Jurkat, Clone E6-1 (cell line): ENCODE data around the gene TEKTIP1.
A peak's percentile ranks its signal among the peaks of the same experiment; 100 is the strongest.
"Not testable (repeated sequence)": the region's sequence is repeated elsewhere in the genome, so short reads cannot be mapped to it uniquely, and the experiment has no call there.

Experiments
- DNase-seq: peaks from one replicate; pipeline ENCODE4 v3.0.0-alpha.2; 2011; ENCODE audit warnings: low read depth, low spot score
- H3K4me3 ChIP-seq: 2 replicates; pipeline ENCODE4 v1.5.1; 2011; ENCODE audit warnings: mild to moderate bottlenecking, low read length, control low read depth, moderate library complexity

The TEKTIP1 gene

DNA sequence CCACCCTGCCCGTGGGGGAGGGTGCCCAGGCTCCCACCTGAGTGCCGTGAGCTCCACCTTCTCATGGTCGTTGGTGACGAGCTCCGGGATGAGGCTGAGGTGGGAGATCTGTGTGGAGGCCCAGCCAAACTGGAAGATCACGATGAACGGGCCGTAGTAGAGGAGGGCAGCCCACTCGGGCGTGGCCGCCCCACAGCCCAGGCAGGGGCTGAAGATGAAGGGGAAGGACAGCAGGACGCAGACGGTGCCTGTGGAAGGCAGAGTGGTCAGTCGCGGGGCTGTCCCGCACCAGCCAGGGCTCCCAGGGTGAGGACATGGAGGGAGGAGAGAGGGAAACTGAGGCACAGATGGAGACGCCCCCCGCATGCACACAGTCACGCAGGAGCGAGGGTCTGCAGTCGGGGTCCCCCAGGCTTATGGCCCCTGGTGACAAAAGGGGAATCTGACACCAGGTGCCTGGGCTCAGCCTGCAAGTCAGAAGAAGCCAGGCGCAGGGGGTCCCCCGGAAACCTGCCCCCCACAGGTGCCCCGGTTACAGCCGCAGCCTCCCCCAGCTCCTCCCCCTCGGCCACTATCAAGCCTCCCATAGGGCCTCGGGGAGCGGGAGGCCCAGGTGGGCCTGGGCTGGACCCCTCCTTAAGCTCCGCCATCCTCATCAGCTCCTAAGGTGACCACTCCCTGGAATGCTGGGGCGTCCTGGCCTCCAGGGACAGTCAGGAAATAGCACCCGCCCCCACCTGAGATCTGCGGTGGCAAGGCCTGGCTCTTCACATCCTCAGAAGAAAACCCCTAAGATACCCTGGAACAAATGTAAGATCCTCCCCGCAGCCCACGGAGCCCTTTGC is 12.2 kb downstream of the TEKTIP1 start:
- H3K4me3 ChIP-seq: no peak overlapping the region
- DNase-seq: no peak

DNA sequence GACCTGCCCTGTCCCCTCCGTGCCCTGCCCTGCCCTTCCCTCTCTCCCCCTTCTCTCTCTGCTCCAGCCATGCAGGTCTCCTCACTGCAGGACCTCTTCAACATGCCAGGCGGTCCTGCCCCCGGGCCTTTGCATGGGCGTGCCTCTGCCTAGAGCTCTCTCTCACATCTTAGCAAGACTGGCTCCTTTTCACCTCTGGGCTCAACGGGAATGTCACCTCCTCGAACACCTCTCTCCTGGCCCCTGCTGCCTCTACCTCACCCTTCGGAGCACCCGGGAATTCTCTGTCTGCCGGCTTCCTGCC is 12.8 kb downstream of the TEKTIP1 start:
- DNase-seq: no peak

DNA sequence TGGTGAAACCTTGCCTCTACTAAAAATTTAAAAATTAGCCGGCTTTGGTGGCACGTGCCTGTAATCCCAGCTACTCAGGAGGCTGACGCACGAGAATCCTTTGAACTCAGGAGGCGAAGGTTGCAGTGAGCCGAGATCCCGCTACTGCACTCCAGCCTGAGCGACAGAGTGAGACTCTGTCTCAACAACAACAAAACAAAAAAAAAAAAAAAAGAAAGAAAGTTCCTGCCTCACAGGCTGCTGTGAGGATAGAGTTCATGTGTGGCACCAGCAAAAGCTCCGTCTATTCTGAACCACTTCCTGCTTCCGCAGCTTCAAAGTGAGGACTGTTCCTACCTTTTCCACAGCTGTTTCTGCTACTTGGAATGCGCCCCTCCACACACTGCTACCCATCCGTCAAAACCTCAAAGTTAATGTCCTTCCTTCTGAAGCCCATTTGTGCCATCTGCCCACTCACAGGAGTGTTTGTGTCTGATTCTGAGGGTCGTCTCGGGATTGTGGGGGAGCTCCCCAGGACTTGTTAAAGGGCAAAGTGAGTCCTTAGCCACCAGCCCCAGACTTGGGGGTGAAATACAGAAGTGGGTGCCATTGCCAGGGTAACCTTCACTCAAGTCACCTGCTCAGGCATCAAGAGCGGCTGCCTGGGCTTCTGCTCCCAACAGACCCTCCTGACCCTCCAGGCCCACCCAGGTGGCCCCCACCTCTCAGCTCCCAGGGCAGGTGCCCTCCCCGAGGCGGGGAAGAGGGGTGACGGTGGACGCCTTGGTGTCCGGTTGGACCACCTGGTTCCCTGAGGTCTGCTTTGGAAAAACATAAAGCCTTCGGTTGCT is 15.5 kb downstream of the TEKTIP1 start:
- DNase-seq: peak; percentile 90
- H3K4me3 ChIP-seq: peak overlapping the region; percentile 41

More for the DNA sequence above, 12.8 kb downstream of the TEKTIP1 start:
- no peak overlapping the region for H3K4me3 ChIP-seq

DNA sequence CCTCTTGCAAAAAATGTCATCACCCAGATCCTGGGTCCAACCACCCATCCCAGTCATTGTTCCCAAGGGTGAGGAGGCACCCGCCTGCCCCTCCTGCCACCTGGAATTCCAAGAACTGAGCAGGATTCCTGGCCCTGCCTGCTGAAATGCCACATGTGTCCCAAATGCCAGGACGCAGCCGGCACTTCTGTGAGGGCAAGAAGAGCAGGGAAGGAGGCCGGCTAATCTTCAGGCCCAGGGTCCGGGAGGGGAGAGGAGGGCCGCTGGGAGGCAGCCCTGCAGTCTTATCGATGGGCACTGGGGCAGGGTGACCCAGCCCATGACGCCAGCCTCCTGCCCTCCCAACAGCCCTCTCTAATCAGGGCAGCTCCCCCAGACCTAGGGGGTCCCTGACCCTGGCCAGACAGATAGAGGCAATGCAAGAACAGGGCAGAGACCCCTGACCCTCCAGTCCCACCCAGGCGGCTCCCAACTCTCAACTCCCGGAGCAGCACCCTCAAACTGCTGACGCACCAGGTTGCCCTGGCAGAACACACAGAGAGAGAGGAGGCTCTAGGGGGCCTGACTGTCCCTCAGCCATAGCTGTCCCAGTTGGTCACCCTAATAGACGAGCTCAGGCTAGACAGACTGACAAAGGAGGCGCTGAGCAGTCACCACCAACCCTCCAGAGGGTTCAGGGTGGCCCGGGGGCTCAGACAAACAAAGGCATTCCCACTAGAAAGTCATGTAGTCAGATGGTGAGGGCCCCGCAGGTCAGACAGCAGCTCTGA is 16.9 kb downstream of the TEKTIP1 start:
- peak overlapping the region; percentile 68 for H3K4me3 ChIP-seq
- DNase-seq: no peak

DNA sequence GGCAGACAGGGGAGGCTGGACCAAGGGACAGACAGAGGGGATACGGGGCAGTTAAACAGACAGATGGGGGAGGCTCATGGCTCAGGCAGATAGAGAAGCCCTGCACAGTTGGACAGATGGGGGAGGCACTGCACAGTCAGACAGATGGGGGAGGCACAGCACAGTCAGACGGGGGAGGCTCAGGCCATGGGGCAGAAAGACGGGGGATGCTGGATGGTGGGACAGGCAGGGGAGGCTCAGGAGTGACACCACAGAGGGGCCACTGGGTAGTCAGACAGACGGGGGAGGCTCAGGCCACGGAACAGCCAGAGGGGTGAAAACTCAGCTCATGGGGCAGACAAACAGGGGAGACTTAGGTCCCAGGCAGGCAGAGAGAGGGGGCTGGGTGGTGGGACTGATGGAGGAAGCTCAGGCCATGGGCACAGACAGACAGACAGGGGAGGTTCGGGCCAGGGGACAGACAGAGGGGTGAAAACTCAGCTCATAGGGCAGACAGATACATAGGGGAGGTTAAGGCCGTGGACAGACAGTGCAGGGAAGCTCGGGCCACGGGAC is 17.5 kb downstream of the TEKTIP1 start:
- DNase-seq: no peak
- peak overlapping the region; percentile 68 for H3K4me3 ChIP-seq

DNA sequence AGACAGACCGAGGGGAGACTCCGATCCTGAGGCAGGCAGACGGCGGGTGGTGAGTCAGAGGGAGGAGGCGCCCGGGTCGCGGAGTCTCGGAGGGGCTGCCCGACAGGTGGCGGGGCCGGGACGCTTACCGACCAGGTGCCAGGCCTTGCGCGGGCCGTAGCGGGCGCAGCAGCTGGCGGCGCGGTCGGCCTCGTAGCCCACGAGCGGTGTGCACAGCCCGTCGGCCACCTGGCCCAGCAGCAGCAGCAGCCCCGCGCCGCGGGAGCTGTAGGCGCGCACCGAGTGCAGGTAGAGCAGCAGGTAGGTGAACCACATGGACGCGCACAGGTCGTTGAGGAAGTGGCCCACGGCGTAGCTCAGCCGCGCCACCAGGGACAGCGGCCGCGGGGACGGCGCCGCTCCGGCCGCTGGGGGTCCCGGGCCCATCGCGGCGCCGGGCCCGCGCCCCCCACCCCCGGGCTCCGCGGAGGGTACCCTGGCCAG is 18.0 kb downstream of the TEKTIP1 start:
- peak overlapping the region; percentile 68 for H3K4me3 ChIP-seq
- DNase-seq: no peak

DNA sequence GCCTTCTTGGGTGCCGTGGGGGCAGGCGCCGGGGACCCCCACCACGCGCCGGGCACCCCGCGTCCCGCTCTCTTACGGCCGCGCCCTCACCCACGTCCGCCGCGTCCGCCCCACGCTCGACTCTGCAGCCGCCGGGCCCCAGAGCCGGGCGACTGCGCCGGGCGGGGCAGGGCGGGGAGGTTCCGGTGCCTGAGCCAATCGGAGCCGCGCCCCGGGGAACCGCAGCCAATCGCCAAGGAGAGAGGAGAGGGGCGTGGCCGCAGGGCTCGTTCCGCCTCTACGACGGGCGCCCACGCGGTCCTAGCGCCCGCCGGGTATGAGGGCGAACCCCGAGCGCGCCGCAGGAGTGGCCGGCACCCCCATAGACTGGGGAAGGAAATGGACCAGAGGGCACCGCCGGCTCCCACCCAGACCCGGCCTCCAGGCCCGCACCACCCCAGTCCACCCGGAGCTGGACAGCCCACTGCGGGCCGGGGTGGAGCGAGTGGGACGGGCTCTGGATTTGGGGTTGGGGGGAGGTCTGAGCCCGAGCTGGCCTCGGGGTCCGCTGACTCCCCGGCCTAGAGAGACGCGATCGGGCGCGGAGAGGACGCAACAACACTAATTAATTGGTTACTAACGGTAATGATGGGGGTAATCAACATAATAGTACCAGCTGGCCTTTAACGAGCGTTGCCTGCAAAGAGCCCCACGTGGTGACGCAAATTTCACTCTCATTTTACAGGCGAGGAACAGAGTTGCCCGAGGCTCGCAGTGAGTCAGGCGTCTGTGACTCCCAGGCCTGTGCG is 18.7 kb downstream of the TEKTIP1 start, which contains the start of gene MFSD12:
Gene MFSD12 (minus strand): TSS at position 126 of the 788 bp plus-strand sequence. CDS start 183 bp downstream, outside the sequence.
- H3K4me3 ChIP-seq: peak within 1 kb of the TSS; percentile 73

DNA sequence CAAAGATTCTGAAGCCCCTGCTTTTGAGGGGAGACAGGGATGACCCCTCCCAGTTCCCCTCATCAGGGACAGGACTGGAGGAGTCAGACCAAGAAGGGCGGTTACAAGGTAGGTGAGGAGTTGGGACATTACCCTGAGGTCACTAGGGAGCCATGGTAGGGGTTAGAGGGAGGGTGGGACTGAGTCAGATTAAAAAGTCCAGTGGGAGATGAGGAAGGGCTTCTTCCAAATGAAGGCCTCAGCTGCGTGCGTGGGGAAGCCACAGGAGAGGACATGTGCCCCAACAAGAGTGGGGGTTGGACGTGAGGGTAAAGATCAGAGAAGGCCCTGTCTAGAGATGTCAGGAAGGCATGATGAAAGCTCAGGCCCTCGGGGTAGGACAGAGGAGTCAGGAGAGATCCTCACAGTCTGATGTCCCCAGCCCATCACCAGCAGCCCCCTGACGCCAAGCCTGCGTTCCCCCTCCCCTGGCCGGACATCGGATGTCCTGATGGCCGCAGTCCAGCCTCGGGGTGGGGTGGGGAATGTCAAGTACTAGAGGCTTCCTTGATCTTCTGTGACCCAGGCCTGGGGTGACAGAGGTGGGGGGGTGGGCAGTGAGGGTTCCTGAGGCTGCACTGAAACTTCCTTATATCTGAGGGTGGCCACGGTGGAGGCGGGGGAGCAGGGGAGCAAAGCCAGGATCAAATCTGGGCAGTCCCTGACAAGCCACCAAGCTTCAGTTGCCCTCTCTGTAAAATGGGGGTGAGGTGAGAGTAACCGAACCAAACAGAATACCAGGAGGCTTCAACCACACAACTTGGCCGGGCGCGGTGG is 24.9 kb downstream of the TEKTIP1 start:
- H3K4me3 ChIP-seq: no peak overlapping the region

More for the DNA sequence above, 18.7 kb downstream of the TEKTIP1 start, which contains the start of gene MFSD12:
- peak; percentile 84 for DNase-seq

DNA sequence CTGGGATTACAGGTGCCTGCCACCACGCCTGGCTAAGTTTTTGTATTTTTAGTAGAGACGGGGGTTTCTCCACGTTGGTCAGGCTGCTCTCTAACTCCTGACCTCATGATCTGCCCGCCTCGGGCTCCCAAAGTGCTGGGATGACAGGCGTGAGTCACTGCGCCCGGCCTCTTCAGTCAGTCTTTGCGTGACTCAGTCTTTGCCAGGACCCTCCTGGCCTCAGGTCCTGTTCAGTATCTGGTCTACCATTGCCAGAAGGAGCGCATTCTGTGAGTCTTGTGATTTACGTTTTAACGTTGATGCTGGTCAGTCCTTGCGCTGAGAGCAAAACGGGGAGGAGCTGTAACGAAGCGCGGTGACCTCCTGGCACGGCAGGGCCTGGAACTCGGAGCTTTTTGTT is 26.2 kb downstream of the TEKTIP1 start:
- DNase-seq: no peak
- no peak overlapping the region for H3K4me3 ChIP-seq

More for the DNA sequence above, 24.9 kb downstream of the TEKTIP1 start:
- no peak for DNase-seq

DNA sequence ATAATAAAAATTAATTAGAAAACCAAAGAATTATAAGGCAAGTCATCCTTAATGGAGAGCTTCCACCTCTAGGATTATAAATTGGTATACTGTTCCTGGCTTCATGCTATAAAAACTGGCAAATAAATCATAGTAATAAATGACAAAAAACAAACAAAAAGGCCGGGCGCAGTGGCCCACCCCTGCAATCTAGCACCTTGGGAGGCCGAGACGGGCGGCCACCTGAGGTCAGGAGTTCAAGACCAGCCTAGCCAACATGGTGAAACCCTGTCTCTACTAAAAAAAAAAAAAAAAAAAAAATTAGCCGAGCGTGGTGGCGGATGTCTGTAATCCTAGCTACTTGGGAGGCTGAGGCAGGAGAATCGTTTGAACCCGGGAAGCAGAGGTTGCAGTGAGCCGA is 31.1 kb downstream of the TEKTIP1 start:
- DNase-seq, H3K4me3 ChIP-seq: not testable (repeated sequence)

DNA sequence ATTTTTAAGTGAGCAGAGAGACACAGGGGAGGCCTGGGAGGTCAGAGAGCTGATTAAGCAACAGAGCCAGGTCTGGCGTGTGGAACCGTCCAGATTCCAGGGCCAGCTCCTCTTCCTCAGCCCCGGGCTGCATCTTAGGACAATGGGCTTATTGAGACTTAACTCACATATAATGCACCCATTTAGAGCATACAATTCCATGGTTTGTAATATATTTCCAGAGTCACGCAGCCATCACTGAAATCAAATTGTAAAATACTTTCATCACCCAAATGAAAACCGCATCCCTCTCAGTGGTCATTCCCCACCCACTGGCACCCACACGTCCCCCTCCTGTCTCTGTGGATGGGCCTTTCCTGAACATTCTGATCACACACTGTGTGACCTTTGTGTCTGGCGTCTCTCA is 31.6 kb downstream of the TEKTIP1 start:
- no peak for DNase-seq
- no peak overlapping the region for H3K4me3 ChIP-seq

DNA sequence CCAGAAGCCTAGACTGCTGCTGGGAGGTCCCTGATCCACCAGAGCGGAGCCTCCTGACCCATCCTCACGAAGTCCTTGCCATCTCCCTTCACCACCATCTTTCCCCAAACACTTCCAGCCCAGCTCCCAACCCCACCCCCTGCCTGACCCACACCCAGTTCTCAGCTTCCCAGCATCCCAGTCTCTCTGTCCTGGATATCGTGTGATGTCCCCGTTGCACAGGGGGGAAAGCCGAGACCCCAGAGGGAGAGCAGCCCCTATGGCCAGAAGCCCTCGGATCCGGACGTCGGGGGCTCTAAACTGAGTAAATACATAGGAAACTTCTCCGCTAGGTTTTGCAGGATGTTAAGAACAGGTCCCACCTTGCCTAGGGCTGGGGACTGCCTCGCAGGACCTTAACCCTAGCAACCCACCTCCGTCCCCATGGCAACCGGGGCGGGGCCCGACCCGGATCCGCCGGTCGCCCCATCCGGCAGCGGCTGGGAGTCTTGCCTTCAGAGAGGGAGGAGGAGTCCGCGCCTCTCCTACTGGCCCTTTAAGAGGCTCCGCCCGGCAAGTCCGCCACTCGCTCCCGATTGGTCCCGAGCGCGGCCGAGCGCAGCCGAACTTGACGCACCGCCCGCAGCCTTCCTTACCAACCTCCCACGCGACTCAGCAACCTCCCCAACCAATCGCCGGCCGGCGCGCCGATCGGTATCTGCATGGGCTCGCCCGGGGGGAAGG is 33.3 kb downstream of the TEKTIP1 start:
- peak; percentile 100 for DNase-seq
- H3K4me3 ChIP-seq: peak overlapping the region; percentile 52

DNA sequence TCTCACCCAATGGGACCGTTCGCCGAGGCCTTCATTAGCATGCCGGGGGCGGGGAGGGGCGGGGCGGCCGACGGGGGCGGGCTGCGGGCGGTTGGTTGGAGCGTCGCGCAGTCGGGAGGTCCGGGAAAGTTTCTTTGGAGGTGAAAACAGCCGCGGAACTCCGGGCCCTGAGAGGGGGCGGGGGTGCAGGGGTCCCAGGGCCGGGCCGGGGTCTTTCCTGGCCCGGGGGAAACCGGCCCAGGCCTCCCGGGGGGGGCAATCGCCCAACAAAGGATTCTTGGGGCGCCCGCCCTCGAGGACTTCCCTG is 33.8 kb downstream of the TEKTIP1 start, which contains the start of gene HMG20B:
Gene HMG20B (plus strand): TSS at position 90 of the 307 bp plus-strand sequence. CDS start 366 bp downstream, outside the sequence.
- no peak for DNase-seq
- H3K4me3 ChIP-seq: peak within 1 kb of the TSS; percentile 86

DNA sequence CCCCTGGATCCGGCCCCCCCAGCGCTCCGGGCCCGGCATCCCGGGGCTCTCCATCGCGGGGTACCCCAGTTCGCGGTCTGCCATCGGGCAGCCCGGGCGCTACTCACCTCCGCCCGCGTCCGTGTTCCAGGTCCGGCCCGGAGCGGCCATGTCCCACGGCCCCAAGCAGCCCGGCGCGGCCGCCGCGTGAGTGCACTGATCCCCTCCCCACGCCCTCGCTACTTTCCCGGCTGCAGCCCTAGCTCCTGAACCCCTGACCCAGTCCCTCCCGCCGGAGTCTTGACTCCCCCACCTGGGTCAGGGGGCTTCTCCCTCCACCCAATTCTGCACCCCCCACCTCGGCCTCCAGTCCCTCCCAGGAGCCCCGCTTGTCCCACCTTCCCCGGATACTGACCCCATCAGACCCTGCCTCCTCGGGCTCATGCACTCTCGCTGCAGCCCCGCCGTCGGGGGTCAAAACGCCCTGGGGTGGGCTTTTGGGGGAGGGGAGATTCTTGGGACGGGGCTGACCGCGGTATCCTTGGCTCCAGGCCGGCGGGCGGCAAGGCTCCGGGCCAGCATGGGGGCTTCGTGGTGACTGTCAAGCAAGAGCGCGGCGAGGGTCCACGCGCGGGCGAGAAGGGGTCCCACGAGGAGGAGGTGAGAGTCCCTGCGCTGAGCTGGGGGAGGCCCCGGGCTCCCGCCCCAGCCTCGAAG is 34.3 kb downstream of the TEKTIP1 start:
- DNase-seq: no peak

DNA sequence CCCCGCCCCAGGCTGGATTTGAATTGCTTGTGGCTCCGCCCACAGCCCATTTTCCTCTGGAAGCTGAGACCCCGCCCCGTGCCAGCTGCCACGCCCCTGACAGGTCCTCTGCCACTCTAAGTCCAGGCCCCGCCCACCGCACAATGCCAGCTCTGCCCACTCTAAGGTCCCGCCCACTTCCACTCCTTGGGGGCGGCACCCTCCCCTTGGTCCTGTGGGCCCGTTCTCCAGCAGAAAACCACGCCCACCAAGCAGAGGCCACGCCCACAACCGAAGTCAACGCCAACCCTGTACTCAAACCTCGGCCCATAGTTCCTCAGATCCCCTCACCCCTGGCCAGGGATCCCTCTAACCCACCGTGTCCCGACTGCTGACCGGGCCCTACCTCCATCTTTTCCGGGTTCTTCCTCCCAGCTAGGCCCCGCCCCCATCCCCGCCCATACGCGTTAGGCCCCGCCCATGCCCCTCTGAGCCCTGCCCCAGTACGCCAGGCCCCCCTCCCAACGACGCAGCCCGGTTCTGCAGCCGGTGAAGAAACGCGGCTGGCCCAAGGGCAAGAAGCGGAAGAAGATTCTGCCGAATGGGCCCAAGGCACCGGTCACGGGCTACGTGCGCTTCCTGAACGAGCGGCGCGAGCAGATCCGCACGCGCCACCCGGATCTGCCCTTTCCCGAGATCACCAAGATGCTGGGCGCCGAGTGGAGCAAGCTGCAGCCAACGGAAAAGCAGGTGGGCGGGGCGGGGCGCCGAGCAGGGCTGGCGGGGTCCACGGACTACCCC is 35.1 kb downstream of the TEKTIP1 start:
- peak; percentile 92 for DNase-seq
- peak overlapping the region; percentile 86 for H3K4me3 ChIP-seq

More for the DNA sequence above, 34.3 kb downstream of the TEKTIP1 start:
- peak overlapping the region; percentile 86 for H3K4me3 ChIP-seq
